ENCODE data around the gene MAN2B2. TPM values are rescaled to one million over a fixed set of nuclear protein-coding genes. Genes with fewer than 3 reads are reported as not detected.

Gene MAN2B2
- total RNA-seq, 1 donor from 2014 or later: 31.8 TPM

DNA sequence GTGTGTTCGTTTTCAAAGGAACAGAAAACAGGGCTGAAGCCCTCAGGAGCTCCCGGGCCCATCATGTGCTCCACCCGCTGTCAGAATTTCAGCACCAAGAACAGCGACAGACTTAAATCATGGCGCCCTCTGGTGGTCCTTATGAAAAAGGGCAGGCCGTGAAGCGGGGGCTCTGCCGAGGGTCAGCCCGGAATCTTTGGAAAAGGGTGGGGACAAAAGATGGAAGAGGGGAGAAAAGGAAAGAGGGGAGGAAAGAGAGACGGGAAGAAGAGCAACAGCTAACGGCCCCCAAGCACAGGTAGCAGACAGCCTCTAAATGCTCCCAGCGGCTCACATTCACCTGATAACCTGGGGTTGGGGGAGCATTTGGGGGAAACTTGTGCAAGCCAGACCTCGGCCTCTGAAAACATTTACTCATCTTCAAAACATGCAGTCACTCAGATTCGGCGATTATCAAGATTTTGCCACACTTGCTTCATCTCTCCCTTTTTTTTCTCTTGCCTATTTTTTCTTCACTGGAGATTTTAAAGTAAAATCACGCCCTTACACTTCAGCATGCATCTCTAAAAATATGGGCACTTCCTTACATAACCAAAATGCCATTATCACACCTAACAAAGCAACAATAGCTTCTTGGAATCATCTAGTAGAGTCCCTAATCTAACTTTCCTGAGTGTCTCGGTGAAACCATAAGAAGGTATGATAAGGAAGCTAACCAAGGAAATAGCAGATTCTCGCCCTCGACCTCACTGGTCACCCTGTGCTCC is 28.1 kb upstream of the MAN2B2 start:
- DNase-seq (ENCODE audit: low read depth): peak; percentile 50

DNA sequence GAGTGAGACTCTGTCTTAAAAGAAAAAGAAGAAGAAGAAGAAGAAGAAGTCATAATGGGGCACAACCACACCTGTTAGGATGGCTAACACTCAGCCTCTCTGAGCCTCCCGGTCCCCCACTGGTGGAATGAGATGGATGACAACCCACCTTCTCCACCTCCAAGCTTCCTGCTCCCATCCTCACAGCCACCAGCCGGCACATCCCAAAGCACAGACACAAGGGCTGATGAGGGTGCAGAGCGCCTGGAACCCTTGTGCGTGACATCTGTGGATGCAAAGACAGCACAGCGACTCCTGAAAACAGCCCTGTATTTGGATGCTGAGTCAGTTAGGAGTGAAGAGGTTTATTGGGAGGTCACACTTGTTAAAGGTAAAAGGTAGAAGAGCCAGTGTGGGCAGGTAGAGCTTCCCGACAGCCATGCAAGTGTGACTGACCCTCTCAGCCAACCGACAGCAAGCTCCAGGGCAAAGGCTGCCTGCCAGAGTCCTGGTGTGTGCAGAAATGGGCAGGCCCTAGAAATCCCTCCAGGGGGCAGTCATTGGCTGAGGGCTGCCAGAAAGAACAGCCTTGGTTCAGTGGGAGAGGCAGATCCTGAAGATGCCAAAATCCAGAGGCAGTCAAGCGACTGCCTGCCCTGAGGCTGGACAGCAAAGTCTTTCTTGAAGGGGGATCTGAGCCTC is 26.6 kb upstream of the MAN2B2 start:
- DNase-seq (ENCODE audit: low read depth): peak; percentile 15

GRCh38 chr4:6548882-6549230 is 26.1 kb upstream of the MAN2B2 start:
- DNase-seq (ENCODE audit: low read depth): no peak

DNA sequence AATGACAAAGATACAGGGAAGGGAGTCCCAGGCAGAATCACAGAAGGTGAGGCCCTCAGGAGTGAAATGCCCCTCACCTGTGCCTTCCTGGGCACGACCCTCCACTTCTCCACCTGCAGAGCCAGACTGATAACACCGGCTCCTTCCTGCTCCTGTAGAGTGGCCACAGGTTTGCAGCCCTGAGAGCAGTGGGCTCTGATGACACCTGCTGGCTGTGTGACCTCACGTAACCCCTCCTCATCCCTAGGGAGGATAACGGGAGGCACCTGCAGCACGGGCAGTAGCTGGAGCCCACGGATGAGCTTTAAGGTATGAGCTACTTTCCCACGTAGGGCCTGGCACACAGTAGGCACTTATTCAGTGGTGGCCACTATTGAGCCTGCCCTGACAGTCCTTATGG is 25.5 kb upstream of the MAN2B2 start:
- DNase-seq (ENCODE audit: low read depth): no peak

DNA sequence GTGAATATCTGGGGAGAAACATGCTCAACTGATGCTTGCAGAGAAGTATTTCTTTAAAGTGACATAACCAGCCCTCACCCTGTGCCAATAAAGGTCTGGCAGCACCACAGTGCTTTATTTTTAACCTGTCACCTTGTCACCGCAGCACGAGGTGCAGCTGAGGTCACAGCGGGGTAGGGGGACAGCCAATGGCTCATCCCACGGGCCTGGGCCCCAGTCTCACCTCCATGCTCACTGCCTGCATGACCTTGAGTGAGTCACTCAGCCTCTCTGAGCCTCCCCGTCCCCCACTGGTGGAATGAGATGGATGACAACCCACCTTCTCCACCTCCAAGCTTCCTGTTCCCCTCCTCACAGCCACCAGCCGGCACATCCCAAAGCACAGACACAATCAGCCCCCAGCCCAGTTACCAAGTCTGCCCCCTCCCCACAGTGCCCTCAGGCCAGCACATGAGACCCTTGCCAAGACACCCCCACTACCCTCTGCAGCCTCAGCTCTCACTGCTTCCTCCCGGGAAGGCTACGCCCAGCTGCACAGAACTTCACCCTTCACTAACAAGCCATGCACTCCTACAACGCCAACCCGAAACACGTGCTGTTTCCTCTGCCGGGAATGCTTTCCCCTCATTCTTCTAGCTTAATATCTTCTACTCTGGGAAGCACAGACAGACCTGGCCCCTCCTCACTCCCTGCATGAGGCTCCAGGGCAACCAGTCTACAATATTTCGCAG is 24.9 kb upstream of the MAN2B2 start:
- no peak for DNase-seq (ENCODE audit: low read depth)

DNA sequence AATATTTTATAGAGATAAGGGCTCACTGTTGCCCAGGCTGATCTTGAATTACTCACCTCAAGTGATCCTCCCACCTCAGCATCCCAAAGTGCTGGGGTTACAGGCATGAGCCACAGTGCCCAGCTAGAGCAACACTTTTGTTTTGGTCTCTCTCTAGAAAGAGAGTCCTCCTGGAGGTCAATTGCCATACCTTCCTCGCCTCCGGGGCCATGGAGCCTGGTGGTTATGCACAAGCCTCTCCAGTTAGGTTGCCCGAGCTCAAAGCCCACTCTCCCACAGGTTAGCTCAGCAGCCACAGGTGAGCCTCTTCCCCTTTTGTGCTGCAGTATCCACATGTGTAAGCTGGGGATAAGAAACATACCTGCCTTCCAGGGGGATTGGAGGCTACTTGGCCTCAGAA is 24.2 kb upstream of the MAN2B2 start:
- DNase-seq (ENCODE audit: low read depth): no peak

GRCh38 chr4:6551660-6552059 is 23.3 kb upstream of the MAN2B2 start:
- no peak for DNase-seq (ENCODE audit: low read depth)

- no peak for DNase-seq (ENCODE audit: low read depth)
Observed at GRCh38 chr4:6555519-6555918, 19.5 kb upstream of the MAN2B2 start.

DNA sequence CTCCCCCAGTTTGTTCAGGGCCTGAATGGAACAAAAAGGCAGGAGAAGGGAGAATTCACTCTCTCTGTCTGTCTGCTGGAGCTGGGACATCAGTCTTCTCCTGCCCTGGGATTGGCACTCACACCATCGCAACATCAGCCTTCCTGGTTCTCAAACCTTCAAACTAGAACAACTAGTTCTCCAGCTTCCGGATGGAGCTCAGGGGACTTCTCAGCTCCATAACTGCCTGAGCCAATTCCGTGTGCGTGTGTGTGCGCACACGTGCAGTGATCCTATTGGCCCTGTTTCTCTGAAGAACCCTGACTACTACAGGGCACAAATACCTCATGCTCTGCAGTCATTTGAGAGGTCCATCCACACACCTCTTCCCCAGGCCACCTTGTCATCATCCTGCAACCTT is 18.7 kb upstream of the MAN2B2 start:
- DNase-seq (ENCODE audit: low read depth): no peak

DNA sequence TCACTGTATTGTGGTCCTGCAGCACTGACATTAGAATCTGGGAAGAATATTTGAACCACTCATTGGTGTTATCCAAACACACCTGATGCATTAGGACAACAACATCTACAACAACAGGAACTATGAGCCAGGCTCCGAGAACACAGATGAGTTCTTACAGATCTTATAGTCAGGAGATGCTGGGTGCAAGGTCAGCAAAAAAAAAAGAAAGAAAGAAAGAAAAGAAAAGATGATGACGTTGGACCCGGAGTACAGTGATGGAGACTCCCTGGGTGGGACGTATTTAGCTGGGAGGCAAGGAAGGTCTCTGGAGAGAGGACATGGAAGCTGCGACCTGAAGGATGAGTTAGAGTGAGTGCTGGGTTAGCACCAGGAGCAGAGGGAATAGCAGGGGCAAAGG is 17.8 kb upstream of the MAN2B2 start:
- DNase-seq (ENCODE audit: low read depth): no peak

DNA sequence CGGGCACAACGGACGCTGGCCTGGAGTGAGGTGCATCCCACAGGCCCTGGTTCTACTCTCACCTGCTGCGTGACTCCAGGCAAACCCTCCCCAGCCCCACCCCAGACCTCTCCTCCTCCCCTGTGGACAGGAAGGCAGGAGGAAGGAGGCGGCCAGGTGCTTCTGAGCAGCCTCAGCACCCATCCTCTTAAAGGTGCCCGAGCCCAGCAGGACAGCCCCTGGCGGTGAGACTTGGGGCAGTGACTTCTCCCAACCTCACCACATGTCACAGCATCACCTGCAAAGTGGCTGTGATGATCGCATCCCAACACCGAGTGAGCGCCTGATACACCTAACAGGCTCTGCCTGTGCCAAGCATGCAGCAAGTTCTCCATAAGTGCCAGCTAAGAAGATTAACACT is 17.1 kb upstream of the MAN2B2 start:
- DNase-seq (ENCODE audit: low read depth): no peak

GRCh38 chr4:6560416-6561172 is 14.4 kb upstream of the MAN2B2 start:
- peak; percentile 6 for DNase-seq (ENCODE audit: low read depth)

GRCh38 chr4:6561173-6561516 is 13.8 kb upstream of the MAN2B2 start:
- no peak for DNase-seq (ENCODE audit: low read depth)

DNA sequence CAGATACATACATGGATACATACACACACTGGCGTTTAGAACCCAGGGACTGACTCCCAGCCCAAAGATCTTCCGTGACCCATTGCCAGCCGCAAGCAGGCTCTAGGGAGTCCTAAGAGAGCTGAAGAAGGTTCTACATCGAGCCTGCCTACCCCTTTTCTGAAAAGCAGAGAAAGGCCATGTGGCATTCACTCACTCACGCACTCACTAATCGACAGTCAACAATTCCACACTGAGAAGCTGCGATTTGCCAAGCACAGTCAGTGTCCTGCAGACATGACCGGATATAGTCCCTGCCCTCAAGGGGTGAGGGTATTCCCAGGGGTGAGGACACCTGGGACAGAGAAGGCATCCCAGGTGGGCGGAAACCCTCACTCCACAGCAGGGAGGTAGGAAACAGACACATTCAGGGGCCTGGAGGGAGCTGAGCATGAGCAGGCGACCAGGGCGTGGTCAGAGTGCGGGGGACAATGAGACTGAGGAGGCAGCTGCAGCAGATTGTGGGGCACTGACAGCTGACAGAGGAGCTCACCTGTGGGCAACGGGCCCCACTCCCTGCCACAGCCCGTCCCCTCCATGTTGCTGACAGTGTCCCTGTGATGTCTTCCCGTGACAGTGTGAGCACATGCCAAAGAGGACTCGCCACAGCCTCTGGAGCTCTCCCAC is 13.2 kb upstream of the MAN2B2 start:
- DNase-seq (ENCODE audit: low read depth): no peak

DNA sequence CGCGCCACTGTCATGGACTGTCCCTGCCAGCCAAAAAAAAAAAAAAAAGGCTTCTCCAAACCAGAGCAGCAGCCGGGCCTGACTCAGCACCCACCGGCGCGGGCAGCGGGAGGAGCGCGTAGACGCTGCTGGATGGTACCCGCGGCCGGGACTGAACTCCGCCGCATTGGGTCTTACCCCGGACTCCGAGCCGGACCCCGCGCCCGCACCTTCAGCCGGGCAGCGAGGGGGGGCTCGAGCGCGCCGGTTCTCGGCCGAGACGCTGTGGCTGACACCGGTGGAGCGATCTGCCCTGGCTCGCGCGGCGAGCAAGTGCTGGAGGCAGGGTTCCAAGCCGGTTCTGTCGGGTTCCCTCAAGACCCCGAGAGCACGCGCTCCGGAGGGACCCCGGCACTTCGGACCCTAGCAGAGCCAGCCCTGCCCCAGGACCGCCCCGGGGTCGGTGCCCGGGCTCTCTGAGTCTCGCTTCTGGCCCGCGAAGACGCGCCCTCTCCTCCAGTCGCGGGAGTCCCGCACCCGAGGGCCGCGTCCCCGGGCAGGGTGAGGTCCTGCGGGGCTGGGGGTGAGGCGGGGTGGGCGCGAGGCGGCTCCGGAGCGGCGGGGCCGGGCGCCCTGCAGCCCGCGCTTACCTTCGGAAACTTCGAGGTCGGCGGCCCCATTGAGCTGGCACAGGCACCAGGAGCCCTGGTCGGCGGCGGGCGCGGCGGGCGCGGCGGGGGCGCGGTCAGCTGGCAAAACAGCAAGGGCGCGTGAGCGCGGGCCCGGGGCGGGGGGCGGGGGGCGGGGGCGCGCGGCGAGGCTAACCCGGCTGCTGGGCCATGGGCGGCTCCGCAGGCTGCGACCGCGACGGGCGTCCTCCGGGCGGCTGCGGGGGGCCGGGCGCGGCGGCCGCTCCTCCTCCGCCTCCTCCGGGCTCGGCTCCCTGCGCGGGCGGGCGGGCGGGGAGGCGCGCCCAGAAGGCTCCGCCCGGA is 11.8 kb upstream of the MAN2B2 start:
- no peak for DNase-seq (ENCODE audit: low read depth)

GRCh38 chr4:6563935-6564645 is 10.9 kb upstream of the MAN2B2 start:
- no peak for DNase-seq (ENCODE audit: low read depth)

DNA sequence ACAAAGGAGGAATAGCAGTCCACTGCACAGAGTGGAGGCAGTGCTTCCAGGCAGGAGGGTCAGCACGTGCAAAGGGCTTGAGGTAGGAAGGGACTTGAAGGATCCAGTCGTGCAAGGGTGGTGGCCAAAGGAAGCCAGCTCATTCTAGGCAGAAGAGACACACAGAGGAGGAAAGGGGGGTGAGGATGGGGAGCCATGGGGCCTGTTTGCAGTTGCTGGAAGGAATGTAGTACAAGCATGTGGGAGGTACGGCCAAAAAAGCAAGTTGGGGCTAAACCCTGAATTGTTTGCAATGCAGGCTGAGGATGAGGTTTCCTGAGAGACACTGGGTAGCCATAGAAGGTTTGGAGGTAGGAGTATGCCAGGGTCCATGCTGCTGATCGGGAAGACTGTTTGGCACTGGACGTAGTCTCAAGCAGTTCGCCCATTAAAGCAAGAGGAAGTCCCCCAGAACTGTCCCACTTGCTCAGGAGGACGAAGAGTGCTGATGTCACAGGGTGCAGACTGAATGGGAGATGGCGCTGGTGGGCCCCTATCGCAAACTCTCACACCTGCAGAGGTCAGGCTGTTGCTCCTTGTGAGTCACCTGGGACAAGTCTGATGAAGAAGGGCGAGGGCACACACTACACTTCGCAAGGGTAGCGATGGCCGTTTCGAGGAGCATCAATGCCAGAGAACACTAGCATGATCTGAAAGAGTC is 9.1 kb upstream of the MAN2B2 start:
- no peak for DNase-seq (ENCODE audit: low read depth)

DNA sequence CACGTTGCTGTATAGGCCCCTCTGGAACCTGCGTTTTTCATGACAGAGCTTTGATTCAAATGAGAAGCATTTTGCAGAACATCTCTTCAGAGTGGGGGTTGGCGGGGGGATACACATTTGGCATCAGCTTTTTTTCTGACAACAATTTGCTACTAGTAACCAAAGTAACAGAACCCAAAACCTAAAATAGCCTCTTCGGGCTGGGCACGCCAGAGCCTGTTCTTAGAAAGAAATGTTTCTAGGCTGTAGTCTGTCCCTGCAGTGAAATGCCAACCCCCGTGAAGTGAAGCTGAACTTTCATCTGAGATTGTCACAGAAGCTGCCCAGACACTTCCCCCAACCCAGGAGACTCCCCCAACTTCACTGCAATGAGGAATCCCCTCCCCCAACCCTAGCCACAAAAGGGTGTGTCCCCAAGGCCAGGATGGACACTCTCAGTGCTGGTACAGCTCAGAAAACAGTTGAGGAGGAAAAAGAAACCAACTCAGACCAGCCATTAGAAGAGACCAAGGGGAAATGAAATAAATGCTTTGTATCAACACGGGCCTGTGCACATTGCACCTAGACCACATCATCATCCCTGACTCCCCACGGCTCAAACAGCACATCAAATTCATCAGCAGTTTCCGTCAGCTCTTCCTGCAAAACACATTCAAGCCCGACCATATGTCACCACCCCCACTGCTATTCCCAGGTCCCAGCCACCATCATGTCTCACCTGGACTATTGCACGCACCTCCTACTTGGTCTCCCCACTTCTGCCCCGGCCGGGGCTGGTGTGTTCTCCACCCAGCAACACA is 8.4 kb upstream of the MAN2B2 start:
- no peak for DNase-seq (ENCODE audit: low read depth)
